DOHH2 (cell line): ENCODE results near the gene SORL1.
A peak's percentile ranks its signal among the peaks of the same experiment; 100 is the strongest.

Source experiments
- H3F3A ChIP-seq: fragments of 200-600 bp; sonication (generic), shearing (Covaris generic); 2 replicates; pipeline ENCODE4 v1.6.0; 2016; ENCODE audit warnings: antibody characterized with exemption, mild to moderate bottlenecking; ENCODE audit not compliant: control insufficient read depth, insufficient read depth
- H3K27ac ChIP-seq: fragments of 200-600 bp; sonication (generic); 2 replicates; pipeline ENCODE4 v1.5.1; 2014; ENCODE audit warnings: low read depth, mild to moderate bottlenecking, low read length, moderate library complexity
- H3K27me3 ChIP-seq: fragments of 200-600 bp; sonication (generic); 2 replicates; pipeline ENCODE4 v1.6.1; 2014; ENCODE audit warnings: mild to moderate bottlenecking, low read length, mixed read lengths; ENCODE audit not compliant: control insufficient read depth
- H3K36me3 ChIP-seq: fragments of 200-600 bp; sonication (generic); 2 replicates; pipeline ENCODE4 v1.6.1; 2014; ENCODE audit warnings: mild to moderate bottlenecking, low read length, moderate library complexity, mixed read lengths; ENCODE audit not compliant: control insufficient read depth
- H3K4me1 ChIP-seq: fragments of 200-600 bp; sonication (generic); 2 replicates; pipeline ENCODE4 v1.6.1; 2014; ENCODE audit warnings: mild to moderate bottlenecking, low read length, mixed read lengths; ENCODE audit not compliant: control insufficient read depth
- H3K4me2 ChIP-seq: fragments of 200-600 bp; sonication (generic); 2 replicates; pipeline ENCODE4 v1.6.0; 2014; ENCODE audit warnings: mild to moderate bottlenecking, low read length, moderate library complexity
- H3K4me3 ChIP-seq: fragments of 200-600 bp; sonication (generic); 2 replicates; pipeline ENCODE4 v1.5.1; 2014; ENCODE audit warnings: mild to moderate bottlenecking, low read length, mixed read lengths
- H3K79me2 ChIP-seq: fragments of 200-600 bp; sonication (generic); 2 replicates; pipeline ENCODE4 v1.6.1; 2014; ENCODE audit warnings: mild to moderate bottlenecking, low read length, mixed read lengths; ENCODE audit not compliant: control insufficient read depth
- H3K9me2 ChIP-seq: fragments of 200-600 bp; sonication (generic); replicated peaks from 2 replicates; pipeline ENCODE4 v1.6.1; 2014; ENCODE audit warnings: mild to moderate bottlenecking, low read length, mixed read lengths; ENCODE audit not compliant: control insufficient read depth
- H3K9me3 ChIP-seq: fragments of 200-600 bp; sonication (generic); 2 replicates; pipeline ENCODE4 v1.6.1; 2014; ENCODE audit warnings: antibody characterized with exemption, low read length, mixed read lengths; ENCODE audit not compliant: control insufficient read depth, insufficient read depth
- H4K20me1 ChIP-seq: fragments of 200-600 bp; sonication (generic); 2 replicates; pipeline ENCODE4 v1.6.0; 2014; ENCODE audit warnings: low read depth, mild to moderate bottlenecking, antibody characterized with exemption, low read length, moderate library complexity; ENCODE audit not compliant: control insufficient read depth, insufficient read depth
- CTCF ChIP-seq: fragments of 200-600 bp; sonication (generic); IDR thresholded peaks from one replicate; pipeline ENCODE4 v1.5.1; 2014; ENCODE audit warnings: antibody characterized with exemption, mild to moderate bottlenecking, low read depth, low read length; ENCODE audit not compliant: poor library complexity, severe bottlenecking
- EZH2phosphoT487 ChIP-seq: fragments of 200-600 bp; sonication (generic); IDR thresholded peaks from 2 replicates; pipeline ENCODE4 v1.6.1; 2017; ENCODE audit warnings: borderline replicate concordance, mild to moderate bottlenecking, antibody characterized with exemption, low read length, moderate library complexity, mixed read lengths

SORL1 gene

DNA sequence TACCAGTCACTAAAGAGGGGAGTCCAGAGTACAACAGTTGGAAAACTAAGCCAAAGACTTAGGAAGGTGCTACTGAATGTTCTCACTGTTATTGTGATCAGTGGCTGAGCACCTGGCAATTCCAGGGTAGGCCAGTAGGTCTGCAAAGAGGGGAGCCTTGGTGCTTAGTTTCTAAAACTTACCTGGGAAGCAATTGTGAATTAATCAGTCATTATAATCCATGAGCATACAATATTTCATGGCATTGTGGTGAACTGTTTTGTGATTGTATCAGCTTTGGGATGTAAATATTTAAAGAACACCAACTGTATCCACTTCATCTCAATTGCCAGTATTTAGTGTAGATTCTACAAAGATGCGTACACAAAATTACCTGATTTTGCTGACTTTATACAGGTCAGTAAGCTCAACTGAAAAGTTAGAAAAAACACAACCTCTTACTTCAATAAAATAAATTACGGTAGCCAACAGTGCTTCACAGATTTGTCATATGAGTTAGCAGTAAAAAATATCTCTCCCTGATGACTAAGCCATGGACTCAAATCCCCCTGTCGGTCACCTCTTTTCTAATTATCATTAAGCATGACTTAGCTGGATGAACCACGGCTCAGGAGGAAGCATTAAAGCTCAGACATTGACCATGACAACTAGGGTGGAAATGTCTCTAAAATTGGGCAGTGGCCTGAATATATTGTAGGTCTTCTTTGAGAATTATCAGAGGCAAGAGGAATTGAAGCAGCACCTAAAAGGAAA lies 30.8 kb upstream of the SORL1 start:
- Histone ChIP-seq H3K4me1 (peaks cover 100% of the 10 kb centered on the region), H3K36me3 (peaks cover 8% of the 10 kb centered on the region; the same call in 1 of the 2 replicates), H3K9me2 (no peaks in the 10 kb centered on the region), H3K27ac (peak overlapping the region; percentile 94), H3K27me3 (no peaks in the 10 kb centered on the region), H4K20me1 (no peaks in the 10 kb centered on the region), H3F3A (peaks cover 51% of the 10 kb centered on the region), H3K9me3 (peaks cover 3% of the 10 kb centered on the region; the same call in 1 of the 2 replicates), H3K4me2 (peak overlapping the region; percentile 77), H3K4me3 (peak overlapping the region; percentile 54), H3K79me2 (no peaks in the 10 kb centered on the region)
- TF ChIP-seq CTCF = peak; percentile 28
- TF ChIP-seq EZH2phosphoT487 = no peak

GRCh38 chr11:121422675-121423074 lies 29.4 kb upstream of the SORL1 start:
- TF ChIP-seq EZH2phosphoT487 (no peak), CTCF (no peak)
- H3K27ac ChIP-seq = peak overlapping the region; percentile 94
- H4K20me1 ChIP-seq = no peaks in the 10 kb centered on the region
- H3K4me1 ChIP-seq = peaks cover 100% of the 10 kb centered on the region
- H3F3A ChIP-seq = peaks cover 54% of the 10 kb centered on the region
- H3K9me3 ChIP-seq = peaks cover 3% of the 10 kb centered on the region; the same call in 1 of the 2 replicates
- no peaks in the 10 kb centered on the region for H3K27me3 ChIP-seq
- peak overlapping the region; percentile 54 for H3K4me3 ChIP-seq
- H3K4me2 ChIP-seq = peak overlapping the region; percentile 77
- peaks cover 8% of the 10 kb centered on the region; the same call in 1 of the 2 replicates for H3K36me3 ChIP-seq
- no peaks in the 10 kb centered on the region for H3K79me2 ChIP-seq
- no peaks in the 10 kb centered on the region for H3K9me2 ChIP-seq

DNA sequence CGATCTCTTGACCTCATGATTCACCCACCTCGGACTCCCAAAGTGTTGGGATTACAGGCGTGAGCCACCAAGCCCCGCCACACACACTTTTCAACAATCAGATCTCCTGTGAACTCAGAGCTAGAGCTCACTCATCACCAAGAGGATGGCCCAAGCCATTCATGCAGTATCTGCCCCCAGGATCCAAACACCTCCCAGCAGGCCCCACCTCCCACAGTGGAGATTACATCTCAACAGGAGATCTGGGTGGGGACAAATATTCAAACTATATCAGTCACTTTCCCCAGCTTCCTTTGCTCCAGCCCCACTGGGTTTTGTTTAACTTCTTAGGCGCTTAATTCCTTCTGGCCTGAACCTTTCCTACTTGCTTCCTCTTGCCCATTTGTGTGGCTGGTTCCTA lies 26.3 kb upstream of the SORL1 start:
- Histone ChIP-seq H3K4me1 (peaks cover 100% of the 10 kb centered on the region), H3K4me2 (peak overlapping the region; percentile 91), H3K9me3 (peaks cover 3% of the 10 kb centered on the region; the same call in 1 of the 2 replicates), H3K27me3 (no peaks in the 10 kb centered on the region), H3F3A (peaks cover 58% of the 10 kb centered on the region), H3K4me3 (peak overlapping the region; percentile 62), H3K36me3 (peaks cover 26% of the 10 kb centered on the region), H4K20me1 (no peaks in the 10 kb centered on the region), H3K9me2 (no peaks in the 10 kb centered on the region), H3K79me2 (no peaks in the 10 kb centered on the region), H3K27ac (peak overlapping the region; percentile 100)
- TF ChIP-seq CTCF (no peak), EZH2phosphoT487 (no peak)
